HG03097 (cell line): ENCODE data around the gene PRKCG.
"Not testable (repeated sequence)": the region's sequence is repeated elsewhere in the genome, so short reads cannot be mapped to it uniquely, and the experiment has no call there.

Experiments
- ATAC-seq: cut with Tn5 transposase; IDR thresholded peaks from one replicate; pipeline ENCODE4 v1.9.1; 2021; ENCODE audit not compliant: unreplicated experiment, low FRiP score

The PRKCG gene

DNA sequence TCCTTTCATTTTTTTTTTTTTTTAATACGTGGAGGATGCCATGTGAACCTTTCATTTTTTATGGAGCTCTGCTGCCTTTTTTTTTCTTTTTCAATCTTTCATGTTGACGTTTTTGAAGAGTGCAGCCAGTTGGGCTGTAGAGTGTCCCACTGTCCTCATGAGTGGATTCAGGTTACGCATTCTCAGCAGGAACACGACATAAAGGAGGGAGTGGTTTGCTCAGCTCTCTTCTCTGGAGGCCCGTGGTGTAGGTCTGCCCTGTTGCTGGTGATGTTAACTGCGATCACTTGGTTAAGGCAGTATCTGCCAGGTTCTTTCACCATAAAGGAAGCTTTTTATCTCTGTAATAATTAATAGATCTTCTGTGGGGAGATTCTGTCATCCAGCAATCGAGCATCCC, 54.0 kb downstream of the PRKCG start:
- ATAC-seq: no peak

DNA sequence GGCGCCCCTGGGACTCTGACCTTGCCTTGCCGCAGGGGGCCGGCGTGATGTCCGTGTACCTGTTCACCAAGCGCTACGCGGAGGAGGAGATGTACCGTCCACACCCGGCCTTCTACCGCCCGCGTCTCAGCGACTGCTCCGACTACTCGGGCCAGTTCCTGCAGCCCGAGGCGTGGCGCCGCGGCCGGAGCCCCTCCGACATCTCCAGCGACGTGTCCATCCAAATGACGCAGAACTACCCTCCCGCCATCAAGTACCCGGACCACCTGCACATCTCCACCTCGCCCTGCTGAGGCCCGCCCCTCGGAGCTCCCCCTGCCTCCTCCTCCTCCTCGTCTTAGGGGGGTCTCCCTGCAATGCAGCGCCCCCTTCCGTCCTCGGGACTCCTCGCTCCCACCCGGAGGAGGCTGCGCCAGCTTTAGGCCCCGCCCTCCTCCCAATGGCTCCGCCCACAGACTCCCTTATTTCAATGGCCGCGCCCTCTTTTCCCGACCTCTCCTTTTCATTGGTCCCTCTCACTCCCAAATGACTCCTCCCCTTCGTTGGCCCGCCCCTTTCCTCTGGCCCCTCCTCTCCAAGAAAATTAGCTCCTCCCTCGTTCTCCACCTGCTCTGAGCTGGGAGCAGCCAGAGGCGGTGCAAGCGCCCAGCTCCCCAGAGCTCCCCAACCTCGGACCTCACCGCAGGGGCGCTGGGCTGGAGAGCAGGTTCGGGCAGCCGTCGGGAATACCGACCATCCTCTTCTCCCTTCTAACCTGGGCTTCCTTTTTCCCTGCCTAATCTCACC, 60.2 kb downstream of the PRKCG start:
- ATAC-seq: no peak

DNA sequence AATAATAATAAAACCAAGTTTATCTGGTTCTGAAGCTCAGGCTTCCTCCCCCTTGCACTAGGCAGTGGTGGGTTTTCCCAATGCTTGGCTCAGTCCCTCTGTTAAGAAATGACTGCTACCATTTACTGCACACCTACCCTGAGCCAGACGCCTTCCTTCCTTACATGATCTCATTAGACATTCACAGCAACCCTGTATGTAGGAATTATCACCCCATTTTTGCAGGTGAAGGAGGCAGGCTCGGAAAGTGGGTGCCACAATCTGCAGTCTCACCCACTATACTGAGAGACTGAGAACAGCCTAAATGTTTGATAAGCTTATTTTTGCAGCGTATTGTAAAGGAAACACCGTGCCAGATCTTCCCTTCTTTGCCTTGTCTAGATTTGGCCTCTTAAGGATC, 62.4 kb downstream of the PRKCG start:
- no peak for ATAC-seq

DNA sequence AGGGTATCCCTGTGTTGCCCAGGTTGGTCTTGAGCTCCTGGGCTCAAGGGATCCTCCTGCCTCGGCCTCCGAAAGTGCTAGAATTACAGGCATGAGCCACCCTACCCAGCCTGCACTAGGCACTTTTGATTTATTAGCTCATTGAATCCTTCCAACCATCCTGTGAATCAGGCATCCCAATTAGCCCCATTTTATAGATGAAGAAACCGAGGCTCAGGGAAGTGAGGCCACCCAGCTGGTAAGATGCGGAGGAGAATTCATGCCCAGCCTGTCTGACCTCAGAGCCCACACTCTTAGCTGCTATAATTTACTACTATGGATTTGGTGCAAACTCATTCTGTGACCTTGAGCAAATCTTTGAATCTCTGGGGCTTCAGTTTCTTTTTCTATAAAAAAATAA, 62.9 kb downstream of the PRKCG start:
- ATAC-seq: no peak

DNA sequence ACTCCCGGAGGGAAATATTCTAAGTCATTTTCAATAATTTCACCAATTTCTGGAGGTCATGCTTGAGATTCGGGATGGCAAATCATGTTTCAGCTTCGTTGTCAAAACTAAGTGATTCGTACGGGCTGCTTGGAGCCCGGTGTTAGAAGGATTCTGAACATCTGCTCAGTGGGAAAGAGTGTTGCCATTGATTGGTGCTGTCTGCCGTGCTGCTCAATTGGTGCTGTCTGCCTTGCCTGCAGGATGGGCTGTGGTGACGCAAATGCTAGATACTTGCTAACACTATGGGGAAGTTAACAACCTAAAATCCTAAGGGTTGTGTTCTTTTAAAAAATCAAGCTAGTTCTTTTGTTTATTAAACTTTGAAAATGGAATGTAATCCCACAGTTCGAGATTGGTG, 63.4 kb downstream of the PRKCG start:
- ATAC-seq: no peak

DNA sequence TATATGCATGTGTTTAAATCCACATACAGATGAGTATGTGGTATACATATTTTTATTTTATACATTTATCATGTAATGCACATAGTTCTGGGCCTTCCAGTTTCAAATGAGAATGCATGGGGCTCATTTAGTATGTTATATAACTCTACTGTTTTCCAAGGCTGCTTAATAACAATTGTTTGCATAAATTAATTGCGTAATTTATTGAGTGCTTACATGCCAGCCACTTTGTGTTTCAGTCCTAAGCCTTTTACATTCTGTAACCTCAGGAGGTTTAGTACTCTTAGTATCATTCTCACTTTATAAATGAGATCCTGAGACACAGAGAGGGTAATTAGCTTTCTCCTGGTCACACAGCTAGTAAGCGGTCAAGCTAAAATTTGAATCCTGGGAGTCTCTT, 64.0 kb downstream of the PRKCG start:
- ATAC-seq: no peak

DNA sequence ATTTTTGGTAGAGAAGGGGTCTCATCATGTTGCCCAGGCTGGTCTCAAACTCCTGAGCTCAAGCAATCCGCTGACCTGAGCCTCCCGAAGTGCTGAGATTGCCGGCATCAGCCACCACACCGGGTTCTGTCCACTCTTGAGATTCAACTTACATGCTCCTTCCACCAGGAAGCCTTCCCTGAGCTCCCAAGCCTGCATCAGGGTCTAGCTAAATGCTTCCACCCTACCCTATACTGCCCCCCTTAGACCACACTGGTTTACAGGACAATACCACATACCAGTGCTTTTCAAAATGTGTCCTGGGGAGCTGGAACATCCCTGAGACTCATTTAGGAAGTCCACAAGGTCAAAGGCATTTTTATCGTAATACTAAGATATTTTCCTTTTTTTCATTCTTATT, 65.6 kb downstream of the PRKCG start:
- no peak for ATAC-seq

DNA sequence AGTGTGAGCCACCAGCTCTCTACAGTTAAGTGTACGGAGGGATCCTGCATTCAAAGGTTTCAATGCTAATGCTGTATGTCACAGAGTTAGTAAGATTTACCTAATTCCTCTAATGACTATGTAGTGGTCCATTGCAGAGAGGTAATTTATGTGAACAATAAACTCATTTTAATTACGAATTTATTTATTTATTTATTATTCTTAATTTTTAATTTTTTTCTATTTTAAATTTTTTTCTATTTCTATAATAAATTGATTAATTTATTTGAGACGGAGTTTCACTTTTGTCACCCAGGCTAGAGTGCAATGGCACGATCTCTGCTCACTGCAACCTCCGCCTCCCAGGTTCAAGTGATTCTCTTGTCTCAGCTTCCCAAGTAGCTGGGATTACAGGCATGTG, 66.6 kb downstream of the PRKCG start:
- ATAC-seq: not testable (repeated sequence)

DNA sequence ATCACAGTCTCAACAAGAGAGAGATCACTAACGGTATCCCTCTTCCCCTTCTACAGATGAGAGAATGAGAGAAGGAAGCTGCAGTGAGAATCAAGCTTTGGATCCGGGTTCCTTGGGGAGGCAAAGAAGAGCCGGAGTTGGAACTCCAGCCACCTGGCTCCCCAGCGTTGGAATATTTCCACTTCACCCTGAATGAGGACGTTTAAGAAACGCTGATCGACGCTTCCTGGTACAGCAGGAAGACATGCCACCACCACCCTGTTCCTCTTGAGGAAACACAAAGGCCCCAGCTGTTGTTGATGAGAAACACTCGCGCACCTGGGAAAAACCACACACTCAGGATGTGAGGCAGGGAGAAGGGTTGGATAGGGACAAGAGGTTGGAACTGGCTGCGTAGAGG, 69.4 kb downstream of the PRKCG start:
- no peak for ATAC-seq

DNA sequence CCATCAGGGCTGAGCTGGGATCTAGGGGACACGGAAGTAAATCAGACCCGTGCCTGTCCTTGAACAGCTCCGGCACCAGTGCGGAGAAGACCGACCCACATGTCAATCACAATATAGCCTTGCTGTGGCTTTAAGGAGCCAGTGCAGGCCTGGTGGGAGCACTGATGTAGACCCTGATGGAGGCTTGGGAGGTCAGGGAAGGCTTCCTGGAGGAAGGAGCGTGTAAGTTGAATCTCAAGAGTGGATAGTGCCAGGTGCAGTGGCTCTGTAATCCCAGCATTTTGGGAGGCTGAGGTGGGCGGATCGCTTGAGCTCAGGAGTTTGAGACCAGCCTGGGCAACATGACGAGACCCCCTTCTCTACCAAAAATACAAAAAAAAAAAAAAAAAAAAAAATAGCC, 70.0 kb downstream of the PRKCG start:
- no peak for ATAC-seq

DNA sequence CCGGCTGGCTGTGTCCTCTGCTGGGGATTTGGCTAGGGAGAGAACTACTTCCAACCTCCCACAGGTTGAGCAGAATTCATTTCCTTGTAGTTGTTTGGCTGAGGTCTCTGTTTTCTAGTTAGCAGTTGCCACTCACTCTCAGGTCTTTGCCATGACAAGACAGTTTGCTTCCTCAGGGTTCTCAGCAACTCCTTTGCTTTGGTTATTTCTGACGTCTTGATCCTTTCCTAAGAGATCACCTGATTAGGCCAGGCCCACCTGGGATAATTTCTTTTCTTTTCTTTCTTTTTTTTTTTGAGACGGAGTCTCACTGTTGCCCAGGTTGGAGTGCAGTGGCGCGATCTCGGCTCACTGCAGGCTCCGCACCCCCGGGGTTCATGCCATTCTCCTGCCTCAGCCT, 71.4 kb downstream of the PRKCG start:
- no peak for ATAC-seq
